ENCODE measurements around the gene CREB5.

Gene CREB5

GRCh38 chr7:28423918-28424514, 11.7 kb downstream of the CREB5 start:
- no peaks in the 10 kb centered on the region for H4K20me1 ChIP-seq (ENCODE audit: insufficient read depth, low read length, poor library complexity, severe bottlenecking)
- no peak overlapping the region for H3K4me2 ChIP-seq (ENCODE audit: low read depth, low read length, poor library complexity, severe bottlenecking)
- no peak overlapping the region for H2AFZ ChIP-seq (ENCODE audit: low read length)
- no peak overlapping the region for H3K4me3 ChIP-seq (ENCODE audit: low read length, poor library complexity, severe bottlenecking)
- no peaks in the 10 kb centered on the region for H3K9me2 ChIP-seq (replicated peaks; ENCODE audit: low read depth, low read length)
- no peaks in the 10 kb centered on the region for H3F3A ChIP-seq (ENCODE audit: low read depth)
- H3K4me1 ChIP-seq (ENCODE audit: insufficient read depth, low read length, poor library complexity, severe bottlenecking) = peaks cover 11% of the 10 kb centered on the region
- no peaks in the 10 kb centered on the region for H3K36me3 ChIP-seq (ENCODE audit: insufficient read depth, low read length)
- H3K79me2 ChIP-seq (ENCODE audit: insufficient read depth, low read length) = no peaks in the 10 kb centered on the region
- no peaks in the 10 kb centered on the region for H3K9me3 ChIP-seq (ENCODE audit: insufficient read depth, low read depth, low read length)
- H3K27me3 ChIP-seq (ENCODE audit: insufficient read depth, low read length, poor library complexity, severe bottlenecking) = no peaks in the 10 kb centered on the region
- no peak overlapping the region for H3K9ac ChIP-seq (ENCODE audit: low read depth, low read length, poor library complexity, severe bottlenecking)
- TF ChIP-seq CTCF (conservative IDR thresholded peaks at IDR 0.05; ENCODE audit: low read length) (no peak), EZH2phosphoT487 (IDR thresholded peaks at IDR 0.05; ENCODE audit: borderline replicate concordance) (no peak)

- no peaks in the 10 kb centered on the region for H3K36me3 ChIP-seq (ENCODE audit: insufficient read depth, low read length)
- H4K20me1 ChIP-seq (ENCODE audit: insufficient read depth, low read length, poor library complexity, severe bottlenecking) = no peaks in the 10 kb centered on the region
- no peaks in the 10 kb centered on the region for H3K27me3 ChIP-seq (ENCODE audit: insufficient read depth, low read length, poor library complexity, severe bottlenecking)
- no peak overlapping the region for H3K4me3 ChIP-seq (ENCODE audit: low read length, poor library complexity, severe bottlenecking)
- H3K9me2 ChIP-seq (replicated peaks; ENCODE audit: low read depth, low read length) = no peaks in the 10 kb centered on the region
- TF ChIP-seq EZH2phosphoT487 (IDR thresholded peaks at IDR 0.05; ENCODE audit: borderline replicate concordance) (no peak), CTCF (conservative IDR thresholded peaks at IDR 0.05; ENCODE audit: low read length) (no peak)
- H3K79me2 ChIP-seq (ENCODE audit: insufficient read depth, low read length) = no peaks in the 10 kb centered on the region
- H3K4me1 ChIP-seq (ENCODE audit: insufficient read depth, low read length, poor library complexity, severe bottlenecking) = peaks cover 11% of the 10 kb centered on the region
- no peaks in the 10 kb centered on the region for H3K9me3 ChIP-seq (ENCODE audit: insufficient read depth, low read depth, low read length)
- H3K4me2 ChIP-seq (ENCODE audit: low read depth, low read length, poor library complexity, severe bottlenecking) = no peak overlapping the region
- H3F3A ChIP-seq (ENCODE audit: low read depth) = no peaks in the 10 kb centered on the region
- H2AFZ ChIP-seq (ENCODE audit: low read length) = no peak overlapping the region
- no peak overlapping the region for H3K9ac ChIP-seq (ENCODE audit: low read depth, low read length, poor library complexity, severe bottlenecking)
These were observed 13.2 kb downstream of the CREB5 start for GRCh38 chr7:28425496-28425895.

GRCh38 chr7:28427236-28427635, 14.9 kb downstream of the CREB5 start:
- H2AFZ ChIP-seq (ENCODE audit: low read length) = no peak overlapping the region
- H3K4me3 ChIP-seq (ENCODE audit: low read length, poor library complexity, severe bottlenecking) = no peak overlapping the region
- no peak overlapping the region for H3K9ac ChIP-seq (ENCODE audit: low read depth, low read length, poor library complexity, severe bottlenecking)
- no peak overlapping the region for H3K4me2 ChIP-seq (ENCODE audit: low read depth, low read length, poor library complexity, severe bottlenecking)
- peaks cover 21% of the 10 kb centered on the region for H3K4me1 ChIP-seq (ENCODE audit: insufficient read depth, low read length, poor library complexity, severe bottlenecking)
- H3F3A ChIP-seq (ENCODE audit: low read depth) = no peaks in the 10 kb centered on the region
- H3K79me2 ChIP-seq (ENCODE audit: insufficient read depth, low read length) = no peaks in the 10 kb centered on the region
- no peaks in the 10 kb centered on the region for H3K27me3 ChIP-seq (ENCODE audit: insufficient read depth, low read length, poor library complexity, severe bottlenecking)
- no peak for TF ChIP-seq CTCF (conservative IDR thresholded peaks at IDR 0.05; ENCODE audit: low read length)
- TF ChIP-seq EZH2phosphoT487 (IDR thresholded peaks at IDR 0.05; ENCODE audit: borderline replicate concordance) = no peak
- no peaks in the 10 kb centered on the region for H3K9me2 ChIP-seq (replicated peaks; ENCODE audit: low read depth, low read length)
- H3K9me3 ChIP-seq (ENCODE audit: insufficient read depth, low read depth, low read length) = no peaks in the 10 kb centered on the region
- H3K36me3 ChIP-seq (ENCODE audit: insufficient read depth, low read length) = no peaks in the 10 kb centered on the region
- no peaks in the 10 kb centered on the region for H4K20me1 ChIP-seq (ENCODE audit: insufficient read depth, low read length, poor library complexity, severe bottlenecking)

Data from Loucy (cell line).